ENCODE measurements around the gene SEMA4A.
A peak's percentile ranks its signal among the peaks of the same experiment; 100 is the strongest.

Gene SEMA4A

GRCh38 chr1:156212833-156213643 lies 59.7 kb downstream of the SEMA4A start, which contains the start of gene PMF1 (continued):
- TF ChIP-seq HOXA7 (CRISPR knock-in tag; IDR thresholded peaks at IDR 0.05; ENCODE audit: borderline replicate concordance) (no peak), PRDM1 (tag by site-specific recombination; IDR thresholded peaks at IDR 0.05) (no peak), ZBTB10 (tag by site-specific recombination; IDR thresholded peaks at IDR 0.05) (peak; percentile 69; the same call in 1 of the 2 replicates), ZNF133 (tag by site-specific recombination; IDR thresholded peaks at IDR 0.05) (no peak), ZBTB17 (tag by site-specific recombination; IDR thresholded peaks at IDR 0.05) (peak; percentile 97), IKZF3 (tag by site-specific recombination; IDR thresholded peaks at IDR 0.05) (peak; percentile 71), ZBTB48 (tag by site-specific recombination; IDR thresholded peaks at IDR 0.05) (no peak; the same call in 1 of the 2 replicates), ZNF48 (tag by site-specific recombination; IDR thresholded peaks at IDR 0.05) (no peak), ZNF501 (tag by site-specific recombination; IDR thresholded peaks at IDR 0.05) (peak; percentile 91), INSM2 (tag by site-specific recombination; IDR thresholded peaks at IDR 0.05) (peak; percentile 59), ZNF623 (tag by site-specific recombination; IDR thresholded peaks at IDR 0.05) (no peak; the same call in 1 of the 2 replicates), PRDM6 (tag by site-specific recombination; IDR thresholded peaks at IDR 0.05) (no peak), ZNF311 (tag by site-specific recombination; IDR thresholded peaks at IDR 0.05; ENCODE audit: borderline replicate concordance) (no peak), RBAK (tag by site-specific recombination; IDR thresholded peaks at IDR 0.05) (no peak), ZEB2 (tag by site-specific recombination; IDR thresholded peaks at IDR 0.05) (peak; percentile 84), ZSCAN18 (tag by site-specific recombination; IDR thresholded peaks at IDR 0.05) (no peak), ZNF292 (tag by site-specific recombination; IDR thresholded peaks at IDR 0.05; ENCODE audit: borderline replicate concordance, low read depth) (no peak), ZNF549 (tag by site-specific recombination; IDR thresholded peaks at IDR 0.05) (no peak), ZNF660 (tag by site-specific recombination; IDR thresholded peaks at IDR 0.05) (peak; percentile 74; the same call in 1 of the 2 replicates), ZXDB (tag by site-specific recombination; IDR thresholded peaks at IDR 0.05) (peak; percentile 95), ZNF433 (tag by site-specific recombination; IDR thresholded peaks at IDR 0.05; ENCODE audit: low read depth) (no peak), ZBTB11 (tag by site-specific recombination; conservative IDR thresholded peaks at IDR 0.05; ENCODE audit: low read depth) (peak; percentile 32; the same call in 1 of the 2 replicates), ZNF654 (tag by site-specific recombination; IDR thresholded peaks at IDR 0.05; ENCODE audit: low read depth) (no peak), ZNF776 (tag by site-specific recombination; IDR thresholded peaks at IDR 0.05; ENCODE audit: borderline replicate concordance) (no peak), ZNF391 (tag by site-specific recombination; IDR thresholded peaks at IDR 0.05; ENCODE audit: borderline replicate concordance, low read depth) (peak; percentile 22; the same call in 1 of the 2 replicates), ZNF514 (tag by site-specific recombination; IDR thresholded peaks at IDR 0.05) (no peak)

Measured in HEK293 (cell line).